Brain microvascular endothelial cell (primary cell): ENCODE results near the gene IGFBP6.

ENCODE experiments used
- DNase-seq: peaks from one replicate; pipeline ENCODE4 v3.0.0-alpha.2; 2020
- H3K27ac ChIP-seq: fragments of 250-450 bp; sonication (Bioruptor Pico); 2 replicates; pipeline ENCODE4 v1.5.1; 2020; ENCODE audit warnings: mild to moderate bottlenecking, moderate library complexity
- H3K27me3 ChIP-seq: fragments of 250-450 bp; sonication (Bioruptor Pico); replicated peaks from 2 replicates; pipeline ENCODE4 v1.5.1; 2020; ENCODE audit warnings: mild to moderate bottlenecking
- H3K36me3 ChIP-seq: fragments of 250-450 bp; sonication (Bioruptor Pico); replicated peaks from 2 replicates; pipeline ENCODE4 v1.5.1; 2020; ENCODE audit warnings: mild to moderate bottlenecking
- H3K4me3 ChIP-seq: 2 replicates; pipeline ENCODE4 v1.5.1; 2011; ENCODE audit warnings: low read depth, mild to moderate bottlenecking, control low read depth, low read length, moderate library complexity
- CTCF ChIP-seq: IDR thresholded peaks from 2 replicates; pipeline ENCODE4 v1.5.1; 2011; ENCODE audit warnings: low read depth, mild to moderate bottlenecking, moderate library complexity, low read length, control low read depth, inconsistent platforms; ENCODE audit errors: missing control alignments
- in situ Hi-C: cut with HindIII; loops from 2 replicates; pipeline ENCODE4 v1.10.0; 2017; ENCODE audit warnings: low sequenced_read_pairs, low pct_ligation_motif_present

IGFBP6 gene

GRCh38 chr12:53074999-53075370 lies 22.5 kb upstream of the IGFBP6 start:
- in situ Hi-C loops: no loop called here
- no peak for DNase-seq
- Histone ChIP-seq H3K4me3 (no peak overlapping the region), H3K27ac (no peak overlapping the region), H3K36me3 (peaks cover 28% of the 10 kb centered on the region), H3K27me3 (no peaks in the 10 kb centered on the region)
- no peak for TF ChIP-seq CTCF

DNA sequence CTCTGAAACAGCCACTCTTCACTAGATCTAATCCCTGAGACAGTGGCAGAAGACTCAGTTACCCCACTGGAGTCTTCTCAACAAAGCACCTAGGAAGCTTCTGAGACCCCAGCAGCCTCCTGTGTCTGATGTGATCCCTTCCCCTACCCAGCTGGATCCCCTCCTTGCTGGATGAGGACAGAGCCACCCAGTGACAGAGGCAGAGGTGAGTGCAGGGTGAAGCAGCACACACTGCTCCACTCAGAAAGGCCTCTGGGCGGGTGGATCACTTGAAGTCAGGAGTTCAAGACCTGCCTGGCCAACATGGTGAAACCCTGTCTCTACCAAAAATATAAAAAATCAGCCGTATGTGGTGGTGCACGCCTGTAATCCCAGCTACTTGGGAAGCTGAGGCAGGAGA lies 21.0 kb upstream of the IGFBP6 start:
- no peaks in the 10 kb centered on the region for H3K27me3 ChIP-seq
- H3K4me3 ChIP-seq: no peak overlapping the region
- H3K36me3 ChIP-seq: peaks cover 25% of the 10 kb centered on the region
- no peak for TF ChIP-seq CTCF
- in situ Hi-C loops: no loop called here
- no peak for DNase-seq
- H3K27ac ChIP-seq: no peak overlapping the region

DNA sequence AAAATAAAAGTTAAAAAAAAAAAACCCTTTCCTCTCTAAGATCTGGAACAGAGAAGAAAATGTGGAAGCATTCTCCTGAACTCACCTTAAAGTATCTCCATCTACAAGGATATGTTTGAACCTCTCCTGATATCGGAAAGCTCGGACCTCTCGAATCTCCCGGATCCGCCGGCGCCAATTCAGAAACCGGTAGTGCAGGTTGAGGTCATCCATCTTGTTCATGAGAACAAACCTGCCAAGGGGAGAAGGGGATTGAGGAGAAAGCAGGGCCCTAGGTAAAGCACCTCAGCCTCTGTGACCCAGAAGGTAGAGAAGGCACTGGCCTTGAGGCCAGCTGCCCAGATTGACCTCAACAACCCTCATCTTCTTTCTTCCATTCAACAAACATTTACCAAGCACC lies 20.4 kb upstream of the IGFBP6 start:
- Histone ChIP-seq H3K27me3 (no peaks in the 10 kb centered on the region), H3K4me3 (no peak overlapping the region), H3K36me3 (peaks cover 25% of the 10 kb centered on the region), H3K27ac (no peak overlapping the region)
- in situ Hi-C loops: no loop called here
- no peak for TF ChIP-seq CTCF
- no peak for DNase-seq

DNA sequence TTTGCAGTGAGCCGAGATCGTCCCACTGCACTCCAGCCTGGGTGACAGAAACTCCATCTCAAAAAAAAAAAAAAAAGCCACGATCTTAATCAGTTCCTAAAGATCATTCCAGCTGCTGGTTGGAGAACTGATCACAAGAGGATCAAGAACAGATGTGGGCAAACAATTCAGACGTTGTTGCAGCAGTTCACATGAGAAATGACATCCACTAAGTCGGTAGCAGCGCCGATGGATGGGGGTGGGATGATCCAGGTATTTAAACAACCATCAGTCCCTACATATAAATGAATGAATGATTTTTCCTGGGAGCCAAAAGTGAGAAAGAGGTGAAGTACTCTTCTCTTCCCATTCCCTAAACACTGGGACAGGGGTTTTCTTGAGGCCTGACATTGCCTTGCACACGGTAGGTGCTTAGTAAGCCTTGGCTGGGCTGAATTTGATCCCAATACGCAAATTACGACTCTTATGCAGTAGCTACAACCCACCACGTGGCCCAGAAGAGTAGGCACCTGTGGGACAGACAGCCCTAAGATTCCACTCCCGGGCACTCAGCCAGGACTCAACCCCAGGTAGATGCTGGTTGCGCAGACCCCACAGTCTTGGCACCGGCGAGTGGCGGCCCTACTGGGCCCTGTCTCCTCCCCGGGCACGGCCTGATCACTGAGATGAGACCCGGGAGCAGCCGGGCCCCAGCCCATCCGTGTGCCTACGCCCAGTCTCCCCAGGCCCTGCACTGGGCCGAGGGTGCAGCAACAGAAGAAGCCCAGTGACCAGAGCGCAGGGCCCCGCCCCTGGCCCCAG lies 18.8 kb upstream of the IGFBP6 start:
- H3K27me3 ChIP-seq: no peaks in the 10 kb centered on the region
- peak overlapping the region; percentile 70 for H3K4me3 ChIP-seq
- H3K36me3 ChIP-seq: peaks cover 22% of the 10 kb centered on the region
- no peak for DNase-seq
- in situ Hi-C loops: no loop called here
- peak overlapping the region; percentile 97 for H3K27ac ChIP-seq
- TF ChIP-seq CTCF: no peak

GRCh38 chr12:53079226-53080117 lies 18.0 kb upstream of the IGFBP6 start, which contains the start of gene SPRYD3:
Gene SPRYD3 (minus strand): TSS chr12:53079390. CDS start chr12:53079333, 57 bp downstream.
- Histone ChIP-seq H3K27ac (peak within 1 kb of the TSS; percentile 97), H3K27me3 (no peaks in the 10 kb centered on the region), H3K4me3 (peak within 1 kb of the TSS; percentile 70), H3K36me3 (peaks cover 16% of the 10 kb centered on the region)
- no peak for TF ChIP-seq CTCF
- peak; percentile 96 for DNase-seq
- in situ Hi-C loops: no loop called here
